HL-60 (cell line): ENCODE measurements around the gene TTC24.
A peak's percentile ranks its signal among the peaks of the same experiment; 100 is the strongest.

Experiments used
- CTCF ChIP-seq: IDR thresholded peaks from one replicate; pipeline ENCODE4 v1.5.1; 2011; ENCODE audit warnings: low read length, control low read depth, inconsistent platforms; ENCODE audit not compliant: insufficient read depth
- POLR2AphosphoS5 ChIP-seq: IDR thresholded peaks from 2 replicates; pipeline ENCODE4 v1.6.1; 2012; ENCODE audit warnings: low read depth
- REST ChIP-seq: IDR thresholded peaks from 2 replicates; pipeline ENCODE4 v1.6.1; 2012; ENCODE audit warnings: low read depth; ENCODE audit not compliant: insufficient replicate concordance

DNA sequence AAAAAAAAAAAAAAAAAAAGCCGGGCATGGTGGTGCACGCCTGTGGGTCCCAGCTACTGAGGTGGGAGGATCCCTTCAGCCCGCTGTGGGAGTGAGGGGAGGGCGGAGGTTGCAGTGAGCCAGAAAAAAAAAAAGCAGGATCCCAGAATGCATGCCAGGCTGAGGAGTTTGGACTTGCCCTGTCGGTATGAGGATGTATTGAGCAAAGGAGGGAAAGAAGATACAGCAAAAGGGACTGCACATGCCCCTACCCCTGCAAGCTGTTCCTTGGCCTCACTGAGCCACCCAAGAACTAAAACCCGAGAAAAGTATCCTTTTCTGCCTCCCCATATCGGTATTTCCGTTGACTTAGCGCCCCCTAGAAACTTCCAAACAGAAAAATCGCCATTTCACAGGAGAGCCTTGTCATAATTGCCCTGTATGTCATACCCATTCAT lies 23.1 kb downstream of the TTC24 start:
- TF ChIP-seq CTCF = peak; percentile 15
- no peak for TF ChIP-seq REST
- TF ChIP-seq POLR2AphosphoS5 = no peak
